Measurements from ENCODE around the gene IGF2BP2.

Gene IGF2BP2

GRCh38 chr3:185831195-185831594 lies 6.4 kb upstream of the IGF2BP2 start:
- no peak for TF ChIP-seq NFIC (IDR thresholded peaks at IDR 0.05)
- TF ChIP-seq TEAD4 (IDR thresholded peaks at IDR 0.05) = no peak
- no peak for TF ChIP-seq ZBTB7A (IDR thresholded peaks at IDR 0.05; ENCODE audit: low read depth)
- no peak for TF ChIP-seq CREB1 (IDR thresholded peaks at IDR 0.05; ENCODE audit: low read depth)
- TF ChIP-seq FOXM1 (IDR thresholded peaks at IDR 0.05; ENCODE audit: borderline replicate concordance, low read depth) = no peak
- no peak for TF ChIP-seq YY1 (IDR thresholded peaks at IDR 0.05; ENCODE audit: low read depth)
- no peak for TF ChIP-seq USF1 (IDR thresholded peaks at IDR 0.05)
- no peak for TF ChIP-seq CEBPB (IDR thresholded peaks at IDR 0.05)
- TF ChIP-seq MAX (IDR thresholded peaks at IDR 0.05) = no peak
- TF ChIP-seq TAF1 (IDR thresholded peaks at IDR 0.05; ENCODE audit: low read depth) = no peak
- no peak for TF ChIP-seq EP300 (IDR thresholded peaks at IDR 0.05; ENCODE audit: borderline replicate concordance)
- TF ChIP-seq EGR1 (IDR thresholded peaks at IDR 0.05) = no peak
- TF ChIP-seq, protein P1, sequence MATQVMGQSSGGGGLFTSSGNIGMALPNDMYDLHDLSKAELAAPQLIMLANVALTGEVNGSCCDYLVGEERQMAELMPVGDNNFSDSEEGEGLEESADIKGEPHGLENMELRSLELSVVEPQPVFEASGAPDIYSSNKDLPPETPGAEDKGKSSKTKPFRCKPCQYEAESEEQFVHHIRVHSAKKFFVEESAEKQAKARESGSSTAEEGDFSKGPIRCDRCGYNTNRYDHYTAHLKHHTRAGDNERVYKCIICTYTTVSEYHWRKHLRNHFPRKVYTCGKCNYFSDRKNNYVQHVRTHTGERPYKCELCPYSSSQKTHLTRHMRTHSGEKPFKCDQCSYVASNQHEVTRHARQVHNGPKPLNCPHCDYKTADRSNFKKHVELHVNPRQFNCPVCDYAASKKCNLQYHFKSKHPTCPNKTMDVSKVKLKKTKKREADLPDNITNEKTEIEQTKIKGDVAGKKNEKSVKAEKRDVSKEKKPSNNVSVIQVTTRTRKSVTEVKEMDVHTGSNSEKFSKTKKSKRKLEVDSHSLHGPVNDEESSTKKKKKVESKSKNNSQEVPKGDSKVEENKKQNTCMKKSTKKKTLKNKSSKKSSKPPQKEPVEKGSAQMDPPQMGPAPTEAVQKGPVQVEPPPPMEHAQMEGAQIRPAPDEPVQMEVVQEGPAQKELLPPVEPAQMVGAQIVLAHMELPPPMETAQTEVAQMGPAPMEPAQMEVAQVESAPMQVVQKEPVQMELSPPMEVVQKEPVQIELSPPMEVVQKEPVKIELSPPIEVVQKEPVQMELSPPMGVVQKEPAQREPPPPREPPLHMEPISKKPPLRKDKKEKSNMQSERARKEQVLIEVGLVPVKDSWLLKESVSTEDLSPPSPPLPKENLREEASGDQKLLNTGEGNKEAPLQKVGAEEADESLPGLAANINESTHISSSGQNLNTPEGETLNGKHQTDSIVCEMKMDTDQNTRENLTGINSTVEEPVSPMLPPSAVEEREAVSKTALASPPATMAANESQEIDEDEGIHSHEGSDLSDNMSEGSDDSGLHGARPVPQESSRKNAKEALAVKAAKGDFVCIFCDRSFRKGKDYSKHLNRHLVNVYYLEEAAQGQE (IDR thresholded peaks at IDR 0.05; ENCODE audit: low read depth) = no peak
- TF ChIP-seq TCF12 (IDR thresholded peaks at IDR 0.05; ENCODE audit: low read depth) = no peak
- TF ChIP-seq RAD21 (IDR thresholded peaks at IDR 0.05; ENCODE audit: low read depth) = no peak

GRCh38 chr3:185830018-185830797 lies 5.4 kb upstream of the IGF2BP2 start:
- TF ChIP-seq YY1 (IDR thresholded peaks at IDR 0.05; ENCODE audit: low read depth) = no peak
- TF ChIP-seq TEAD4 (IDR thresholded peaks at IDR 0.05) = no peak
- no peak for TF ChIP-seq EGR1 (IDR thresholded peaks at IDR 0.05)
- TF ChIP-seq TCF12 (IDR thresholded peaks at IDR 0.05; ENCODE audit: low read depth) = no peak
- TF ChIP-seq EP300 (IDR thresholded peaks at IDR 0.05; ENCODE audit: borderline replicate concordance) = no peak
- no peak for TF ChIP-seq FOXM1 (IDR thresholded peaks at IDR 0.05; ENCODE audit: borderline replicate concordance, low read depth)
- no peak for TF ChIP-seq MAX (IDR thresholded peaks at IDR 0.05)
- TF ChIP-seq NFIC (IDR thresholded peaks at IDR 0.05) = no peak
- no peak for TF ChIP-seq ZBTB7A (IDR thresholded peaks at IDR 0.05; ENCODE audit: low read depth)
- TF ChIP-seq, protein P1 (IDR thresholded peaks at IDR 0.05; ENCODE audit: low read depth) = no peak
- TF ChIP-seq CEBPB (IDR thresholded peaks at IDR 0.05) = no peak
- TF ChIP-seq CREB1 (IDR thresholded peaks at IDR 0.05; ENCODE audit: low read depth) = no peak
- TF ChIP-seq TAF1 (IDR thresholded peaks at IDR 0.05; ENCODE audit: low read depth) = no peak
- no peak for TF ChIP-seq USF1 (IDR thresholded peaks at IDR 0.05)
- no peak for TF ChIP-seq RAD21 (IDR thresholded peaks at IDR 0.05; ENCODE audit: low read depth)

GRCh38 chr3:185828755-185829154 lies 3.9 kb upstream of the IGF2BP2 start:
- TF ChIP-seq EGR1 (IDR thresholded peaks at IDR 0.05) (no peak), USF1 (IDR thresholded peaks at IDR 0.05) (no peak), TAF1 (IDR thresholded peaks at IDR 0.05; ENCODE audit: low read depth) (no peak), MAX (IDR thresholded peaks at IDR 0.05) (no peak), CEBPB (IDR thresholded peaks at IDR 0.05) (no peak)

GRCh38 chr3:185827595-185828344 lies 2.9 kb upstream of the IGF2BP2 start:
- TF ChIP-seq EGR1 (IDR thresholded peaks at IDR 0.05) (no peak), TEAD4 (IDR thresholded peaks at IDR 0.05) (no peak), YY1 (IDR thresholded peaks at IDR 0.05; ENCODE audit: low read depth) (no peak), TCF12 (IDR thresholded peaks at IDR 0.05; ENCODE audit: low read depth) (no peak), EP300 (IDR thresholded peaks at IDR 0.05; ENCODE audit: borderline replicate concordance) (no peak), CREB1 (IDR thresholded peaks at IDR 0.05; ENCODE audit: low read depth) (no peak), MAX (IDR thresholded peaks at IDR 0.05) (no peak), RAD21 (IDR thresholded peaks at IDR 0.05; ENCODE audit: low read depth) (no peak), USF1 (IDR thresholded peaks at IDR 0.05) (no peak), ZBTB7A (IDR thresholded peaks at IDR 0.05; ENCODE audit: low read depth) (no peak), TAF1 (IDR thresholded peaks at IDR 0.05; ENCODE audit: low read depth) (no peak), FOXM1 (IDR thresholded peaks at IDR 0.05; ENCODE audit: borderline replicate concordance, low read depth) (no peak), NFIC (IDR thresholded peaks at IDR 0.05) (no peak), CEBPB (IDR thresholded peaks at IDR 0.05) (no peak)
- TF ChIP-seq, protein P1 (IDR thresholded peaks at IDR 0.05; ENCODE audit: low read depth) = no peak

Data from Ishikawa (cell line).